ENCODE measurements around the gene RBFOX1.

The RBFOX1 gene

GRCh38 chr16:7315813-7316212 is 16.8 kb upstream of the RBFOX1 start:
- no peaks in the 10 kb centered on the region; the same call in 1 of the 2 replicates for H3K27me3 ChIP-seq (ENCODE audit: insufficient read depth, low read length)
- H3K4me3 ChIP-seq (ENCODE audit: low read depth, low read length, poor library complexity, severe bottlenecking): no peak overlapping the region
- H3K9me3 ChIP-seq (ENCODE audit: low read length): no peaks in the 10 kb centered on the region
- no peaks in the 10 kb centered on the region for H3K79me2 ChIP-seq (ENCODE audit: insufficient read depth, low read length)
- no peak overlapping the region for H3K9ac ChIP-seq (ENCODE audit: low read length)
- H3K36me3 ChIP-seq (ENCODE audit: insufficient read depth, low read length): no peaks in the 10 kb centered on the region
- H3K4me1 ChIP-seq (ENCODE audit: insufficient read depth, low read length, severe bottlenecking): no peaks in the 10 kb centered on the region
- H2AFZ ChIP-seq (ENCODE audit: low read length): no peak overlapping the region
- H3K9me2 ChIP-seq (ENCODE audit: low read depth, low read length): no peaks in the 10 kb centered on the region
- no peaks in the 10 kb centered on the region for H3F3A ChIP-seq (ENCODE audit: insufficient read depth, low read length)
- TF ChIP-seq EZH2 (IDR thresholded peaks at IDR 0.05; ENCODE audit: borderline replicate concordance, low read length): no peak
- TF ChIP-seq, protein P1, sequence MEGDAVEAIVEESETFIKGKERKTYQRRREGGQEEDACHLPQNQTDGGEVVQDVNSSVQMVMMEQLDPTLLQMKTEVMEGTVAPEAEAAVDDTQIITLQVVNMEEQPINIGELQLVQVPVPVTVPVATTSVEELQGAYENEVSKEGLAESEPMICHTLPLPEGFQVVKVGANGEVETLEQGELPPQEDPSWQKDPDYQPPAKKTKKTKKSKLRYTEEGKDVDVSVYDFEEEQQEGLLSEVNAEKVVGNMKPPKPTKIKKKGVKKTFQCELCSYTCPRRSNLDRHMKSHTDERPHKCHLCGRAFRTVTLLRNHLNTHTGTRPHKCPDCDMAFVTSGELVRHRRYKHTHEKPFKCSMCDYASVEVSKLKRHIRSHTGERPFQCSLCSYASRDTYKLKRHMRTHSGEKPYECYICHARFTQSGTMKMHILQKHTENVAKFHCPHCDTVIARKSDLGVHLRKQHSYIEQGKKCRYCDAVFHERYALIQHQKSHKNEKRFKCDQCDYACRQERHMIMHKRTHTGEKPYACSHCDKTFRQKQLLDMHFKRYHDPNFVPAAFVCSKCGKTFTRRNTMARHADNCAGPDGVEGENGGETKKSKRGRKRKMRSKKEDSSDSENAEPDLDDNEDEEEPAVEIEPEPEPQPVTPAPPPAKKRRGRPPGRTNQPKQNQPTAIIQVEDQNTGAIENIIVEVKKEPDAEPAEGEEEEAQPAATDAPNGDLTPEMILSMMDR (IDR thresholded peaks at IDR 0.05; ENCODE audit: low read length): no peak
- H4K20me1 ChIP-seq (ENCODE audit: insufficient read depth, low read length): no peaks in the 10 kb centered on the region
- H3K27ac ChIP-seq (ENCODE audit: low read depth, low read length, poor library complexity, severe bottlenecking): no peak overlapping the region
- no peak overlapping the region for H3K4me2 ChIP-seq (ENCODE audit: low read length)

DNA sequence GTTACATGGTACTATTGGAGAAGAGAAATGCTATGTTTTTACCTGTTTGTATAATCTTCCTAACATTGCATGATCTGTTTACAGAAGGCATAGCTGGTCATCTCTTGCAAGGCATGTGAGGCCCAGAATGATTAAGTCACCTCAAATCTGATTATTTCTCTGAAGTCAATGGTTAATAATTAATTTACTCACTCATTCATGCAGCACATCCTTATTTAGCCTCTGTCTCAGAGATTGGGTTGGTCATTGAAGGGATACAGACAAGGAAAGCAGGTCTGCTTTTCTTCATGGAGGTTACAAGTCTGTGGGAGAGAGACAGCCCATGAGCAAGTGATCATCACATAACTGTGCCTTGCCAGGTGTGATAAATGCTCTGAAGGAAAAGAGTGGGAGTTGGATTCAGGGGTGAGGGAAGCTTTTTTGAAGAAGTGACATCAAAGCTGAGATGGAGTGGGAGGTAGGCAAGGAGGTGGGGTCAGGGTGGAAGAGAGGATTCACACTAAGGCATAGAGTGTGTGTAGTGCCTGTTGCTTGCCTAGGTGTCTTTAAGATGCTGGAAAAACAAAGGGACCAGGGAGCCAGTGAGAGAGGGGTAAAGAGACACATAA is 16.3 kb upstream of the RBFOX1 start:
- Histone ChIP-seq H3K79me2 (ENCODE audit: insufficient read depth, low read length) (no peaks in the 10 kb centered on the region), H3K36me3 (ENCODE audit: insufficient read depth, low read length) (no peaks in the 10 kb centered on the region), H3K9me2 (ENCODE audit: low read depth, low read length) (no peaks in the 10 kb centered on the region), H3K27me3 (ENCODE audit: insufficient read depth, low read length) (no peaks in the 10 kb centered on the region; the same call in 1 of the 2 replicates), H3K9ac (ENCODE audit: low read length) (no peak overlapping the region), H4K20me1 (ENCODE audit: insufficient read depth, low read length) (no peaks in the 10 kb centered on the region), H3K4me1 (ENCODE audit: insufficient read depth, low read length, severe bottlenecking) (no peaks in the 10 kb centered on the region), H3K27ac (ENCODE audit: low read depth, low read length, poor library complexity, severe bottlenecking) (no peak overlapping the region), H2AFZ (ENCODE audit: low read length) (no peak overlapping the region), H3K4me2 (ENCODE audit: low read length) (no peak overlapping the region), H3F3A (ENCODE audit: insufficient read depth, low read length) (no peaks in the 10 kb centered on the region), H3K4me3 (ENCODE audit: low read depth, low read length, poor library complexity, severe bottlenecking) (no peak overlapping the region), H3K9me3 (ENCODE audit: low read length) (no peaks in the 10 kb centered on the region)
- TF ChIP-seq, protein P1 (IDR thresholded peaks at IDR 0.05; ENCODE audit: low read length): no peak
- TF ChIP-seq EZH2 (IDR thresholded peaks at IDR 0.05; ENCODE audit: borderline replicate concordance, low read length): no peak

GRCh38 chr16:7317982-7318381 is 14.7 kb upstream of the RBFOX1 start:
- Histone ChIP-seq H3K79me2 (ENCODE audit: insufficient read depth, low read length) (no peaks in the 10 kb centered on the region), H3K4me3 (ENCODE audit: low read depth, low read length, poor library complexity, severe bottlenecking) (no peak overlapping the region), H3K27ac (ENCODE audit: low read depth, low read length, poor library complexity, severe bottlenecking) (no peak overlapping the region), H4K20me1 (ENCODE audit: insufficient read depth, low read length) (no peaks in the 10 kb centered on the region), H2AFZ (ENCODE audit: low read length) (no peak overlapping the region), H3F3A (ENCODE audit: insufficient read depth, low read length) (no peaks in the 10 kb centered on the region), H3K4me2 (ENCODE audit: low read length) (no peak overlapping the region), H3K4me1 (ENCODE audit: insufficient read depth, low read length, severe bottlenecking) (no peaks in the 10 kb centered on the region), H3K9me2 (ENCODE audit: low read depth, low read length) (no peaks in the 10 kb centered on the region), H3K36me3 (ENCODE audit: insufficient read depth, low read length) (no peaks in the 10 kb centered on the region), H3K9me3 (ENCODE audit: low read length) (no peaks in the 10 kb centered on the region), H3K9ac (ENCODE audit: low read length) (no peak overlapping the region), H3K27me3 (ENCODE audit: insufficient read depth, low read length) (no peaks in the 10 kb centered on the region; the same call in 1 of the 2 replicates)
- TF ChIP-seq EZH2 (IDR thresholded peaks at IDR 0.05; ENCODE audit: borderline replicate concordance, low read length): no peak
- TF ChIP-seq, protein P1 (IDR thresholded peaks at IDR 0.05; ENCODE audit: low read length): no peak

All from OCI-LY1 (cell line).